NCI-H2171 treated with DMSO at 0.1 percent for 48 hours (cell line): ENCODE results near the gene TRAM2.

Source experiments
- DNase-seq: peaks from one replicate; lab custom pipeline; 2025; lab: John Stamatoyannopoulos, UW

The TRAM2 gene, protein sequence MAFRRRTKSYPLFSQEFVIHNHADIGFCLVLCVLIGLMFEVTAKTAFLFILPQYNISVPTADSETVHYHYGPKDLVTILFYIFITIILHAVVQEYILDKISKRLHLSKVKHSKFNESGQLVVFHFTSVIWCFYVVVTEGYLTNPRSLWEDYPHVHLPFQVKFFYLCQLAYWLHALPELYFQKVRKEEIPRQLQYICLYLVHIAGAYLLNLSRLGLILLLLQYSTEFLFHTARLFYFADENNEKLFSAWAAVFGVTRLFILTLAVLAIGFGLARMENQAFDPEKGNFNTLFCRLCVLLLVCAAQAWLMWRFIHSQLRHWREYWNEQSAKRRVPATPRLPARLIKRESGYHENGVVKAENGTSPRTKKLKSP

DNA sequence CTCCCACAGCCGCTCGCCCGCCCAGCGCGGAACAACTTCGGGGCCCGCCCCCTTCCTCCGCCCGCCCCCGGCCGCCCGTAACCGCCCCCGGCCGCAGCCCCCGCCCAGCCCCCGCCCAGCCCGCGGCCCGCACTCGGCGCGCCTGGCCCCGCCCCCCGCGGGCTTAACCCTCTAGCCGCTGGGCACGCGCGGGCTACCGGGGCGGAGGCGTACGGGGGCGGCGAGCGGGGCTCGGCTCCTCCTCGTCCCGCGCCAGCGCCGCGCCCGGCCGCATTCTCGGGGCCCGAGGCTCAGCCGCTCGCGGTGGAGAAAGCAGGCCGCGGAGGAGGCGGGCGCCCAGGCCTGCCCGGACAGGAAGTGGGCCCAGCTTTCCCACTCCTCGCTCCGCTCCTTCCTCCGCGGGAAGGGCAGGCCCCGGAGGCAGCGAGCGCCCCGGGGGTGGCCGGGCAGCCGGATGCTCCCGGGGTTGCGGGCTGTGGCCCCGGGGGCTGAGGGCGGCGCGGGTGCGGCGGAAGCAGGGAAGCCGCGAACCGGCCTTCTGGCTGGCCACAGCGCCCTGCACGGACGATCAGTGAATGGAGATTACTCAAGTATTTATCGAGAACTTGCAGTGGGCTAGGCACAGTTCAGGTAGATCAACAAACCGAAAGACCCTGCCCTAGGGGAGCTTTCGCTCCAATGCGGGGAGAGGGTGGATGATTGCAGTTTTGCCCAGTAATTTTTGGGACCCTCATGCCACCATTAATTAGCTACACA is at the start of gene TRAM2:
Gene TRAM2 (minus strand): TSS at position 39 of the 756 bp plus-strand sequence. CDS start 145 bp downstream, outside the sequence.
- DNase-seq: peak; percentile 70

- DNase-seq: no peak
Observed at GRCh38 chr6:52622810-52623209, 46.0 kb upstream of the TRAM2 start.

DNA sequence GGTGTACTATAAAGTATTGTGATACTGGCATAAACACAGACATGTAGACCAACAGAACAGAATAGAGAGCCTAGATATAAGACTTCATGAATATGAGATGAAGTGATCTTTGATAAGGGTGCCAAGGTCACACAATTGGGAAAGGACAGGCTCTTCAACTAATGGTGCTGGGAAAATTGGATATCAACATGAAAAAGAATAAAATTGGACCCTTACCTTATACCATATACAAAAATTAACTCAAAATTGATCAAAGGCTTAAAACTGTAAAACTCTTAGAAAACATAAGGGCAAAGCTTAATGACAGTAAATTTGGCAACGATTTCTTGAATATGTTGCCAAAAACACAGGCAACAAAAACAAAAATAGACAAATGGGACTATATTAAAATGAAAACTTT is 44.8 kb upstream of the TRAM2 start:
- no peak for DNase-seq

DNA sequence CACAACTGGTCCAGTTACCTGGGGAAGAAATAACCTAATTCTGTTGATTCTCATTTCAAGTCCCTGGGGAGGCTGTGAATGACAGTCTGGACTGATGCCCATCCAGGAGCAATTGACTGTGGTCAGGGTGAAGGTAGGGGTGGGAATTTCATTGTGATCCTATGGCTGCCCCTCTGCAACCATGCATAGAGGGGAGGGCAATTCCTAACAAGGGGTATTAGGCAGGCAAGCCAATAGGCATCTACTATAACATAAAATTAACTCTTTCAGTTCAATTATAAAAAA is 44.0 kb upstream of the TRAM2 start:
- no peak for DNase-seq

DNA sequence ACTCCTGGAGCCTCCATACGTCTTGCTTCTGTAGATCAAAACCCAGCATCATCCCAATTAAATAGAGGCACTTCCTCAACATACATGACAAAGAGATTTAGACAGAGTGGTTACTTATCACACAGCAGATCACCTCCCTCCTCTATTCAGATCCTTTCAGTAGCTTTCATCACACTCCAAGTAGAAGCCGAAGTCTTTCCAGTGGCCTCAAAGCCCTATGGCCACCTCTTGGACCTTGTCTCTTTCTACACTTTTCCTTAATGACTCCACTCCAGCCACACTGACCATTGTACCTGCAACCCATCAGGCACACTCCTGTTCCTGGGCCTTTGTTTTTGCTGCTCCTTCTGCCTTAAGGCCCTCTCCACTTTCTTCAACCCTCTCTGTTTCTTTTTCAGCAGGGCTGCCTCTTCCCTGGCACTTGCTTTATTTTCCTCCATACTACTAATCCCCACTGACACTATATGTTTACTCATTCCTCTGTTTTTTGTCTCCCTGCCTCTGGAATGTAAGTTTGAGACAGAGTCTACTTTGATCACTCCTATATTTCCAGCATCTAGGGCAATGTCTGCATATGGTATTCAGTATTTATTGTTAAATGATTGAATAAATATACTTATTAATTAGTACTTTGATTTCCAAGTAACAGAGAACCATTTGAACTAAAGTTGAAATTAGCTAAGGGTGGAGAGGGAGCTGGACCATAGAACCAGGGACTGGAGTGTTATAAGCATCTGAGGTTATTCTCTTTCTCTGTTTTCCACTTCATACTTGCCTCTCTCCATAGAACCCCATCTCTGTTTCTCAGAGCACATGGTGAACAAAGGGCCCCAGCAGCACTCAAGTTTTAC is 43.4 kb upstream of the TRAM2 start:
- no peak for DNase-seq

DNA sequence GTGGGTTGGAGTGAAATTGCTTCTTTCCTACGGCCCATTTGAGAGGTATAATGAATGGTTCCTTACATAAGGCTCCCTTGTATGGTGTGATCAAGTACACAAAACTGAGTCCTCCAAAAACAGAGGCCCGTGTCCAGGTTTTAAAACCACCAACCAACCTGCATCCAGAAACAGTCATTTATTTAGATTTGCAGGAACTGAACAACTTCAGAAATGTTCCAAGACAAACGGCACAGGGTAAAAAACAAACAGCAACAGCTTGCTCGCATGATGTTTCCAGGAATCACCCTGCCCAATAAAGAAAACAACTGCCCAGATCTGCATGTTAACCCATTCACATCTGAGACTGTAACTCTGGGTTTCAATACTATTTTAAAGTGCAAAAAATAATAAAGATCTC is 40.2 kb upstream of the TRAM2 start:
- no peak for DNase-seq

DNA sequence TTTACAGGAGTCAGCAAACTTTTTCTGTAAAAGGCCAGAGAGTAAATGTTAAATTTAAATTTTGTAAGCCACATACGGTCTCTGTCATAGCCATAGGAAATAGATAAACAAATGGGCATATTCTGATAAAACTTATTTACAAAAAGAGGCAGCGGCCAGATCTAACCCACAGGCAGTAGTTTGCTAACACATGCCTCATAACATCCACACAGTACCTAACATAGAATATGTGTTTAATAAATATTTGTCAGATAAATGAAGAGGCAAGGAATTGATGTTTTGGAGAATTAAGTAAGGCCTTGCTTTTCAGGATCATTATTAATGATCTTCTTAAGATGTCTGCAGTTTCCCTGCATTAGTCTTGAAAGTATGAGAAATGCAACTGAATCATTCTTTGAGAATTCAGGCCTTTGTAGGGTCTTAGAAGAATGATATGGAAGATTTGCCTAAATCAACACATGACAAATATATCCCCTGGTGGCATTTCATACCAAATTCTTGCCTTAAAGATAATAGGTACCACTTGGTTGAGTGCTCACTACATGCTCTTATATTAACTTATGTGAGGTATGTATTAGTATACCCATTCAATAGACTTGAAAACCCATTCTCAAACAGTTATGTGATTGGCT is 39.3 kb upstream of the TRAM2 start:
- DNase-seq: no peak

DNA sequence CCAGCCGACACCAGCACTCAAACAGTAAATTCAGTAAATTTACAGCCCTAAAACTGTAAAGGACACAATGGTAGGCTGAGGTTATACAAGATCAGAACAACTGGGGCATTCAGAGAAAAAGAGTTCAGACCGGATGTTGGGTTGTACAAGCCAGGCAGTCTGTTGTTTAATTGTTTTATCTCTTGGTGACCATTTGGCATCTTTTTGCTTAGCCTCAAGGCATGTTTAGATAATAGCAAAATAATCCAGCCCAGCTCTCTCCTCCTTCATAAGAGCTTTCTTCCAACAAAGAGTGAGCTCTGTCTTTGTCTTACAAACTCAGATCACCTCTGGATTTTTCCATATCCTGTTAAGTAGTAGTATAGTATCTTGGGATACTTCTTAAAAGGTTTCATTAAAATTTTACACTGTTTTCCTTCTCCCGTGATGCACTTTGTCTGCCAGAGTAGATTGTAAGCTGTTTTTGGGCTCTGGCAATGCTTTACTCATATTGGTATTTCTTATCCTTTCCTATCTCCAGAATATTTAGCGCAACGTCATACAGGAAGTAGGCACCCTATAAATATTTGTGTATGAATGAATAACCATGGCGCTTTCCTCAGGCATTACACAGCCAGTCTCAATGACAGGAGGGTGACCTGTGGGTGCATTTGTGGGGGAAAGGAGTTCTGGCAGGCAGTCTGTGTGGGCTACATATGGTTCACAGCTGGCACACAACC is 35.6 kb upstream of the TRAM2 start:
- no peak for DNase-seq

- DNase-seq: no peak
Observed at GRCh38 chr6:52611833-52612232, 35.0 kb upstream of the TRAM2 start.

DNA sequence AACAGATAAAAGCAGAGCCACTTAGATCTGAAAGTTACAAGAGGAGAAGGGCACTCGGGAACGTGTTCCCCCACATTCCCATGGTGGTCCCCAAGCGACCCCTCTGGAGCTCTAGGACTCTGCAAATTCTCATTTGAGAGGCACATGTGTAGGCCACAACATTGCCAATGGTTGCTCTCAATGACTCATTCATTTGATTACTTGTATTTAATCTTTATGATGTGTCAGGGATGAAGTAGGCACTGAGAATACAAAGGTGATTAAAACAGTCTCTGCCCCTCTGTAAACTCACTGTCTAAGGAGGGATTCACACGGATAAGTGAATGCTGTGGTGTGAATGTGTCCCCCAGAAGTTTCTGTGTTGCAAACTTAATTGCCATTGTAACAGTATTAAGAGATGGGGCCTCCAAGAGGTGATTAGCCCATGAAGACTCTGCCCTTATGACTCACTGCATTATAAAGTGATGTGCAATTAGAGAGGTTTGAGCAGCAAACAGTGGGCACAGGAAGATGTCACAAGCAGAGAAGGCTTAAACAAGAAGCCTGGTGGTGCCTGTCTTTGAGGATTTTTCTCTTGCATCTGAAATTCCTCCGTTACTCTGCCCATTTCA is 34.0 kb upstream of the TRAM2 start:
- no peak for DNase-seq

GRCh38 chr6:52610011-52610410 is 33.2 kb upstream of the TRAM2 start:
- no peak for DNase-seq

DNA sequence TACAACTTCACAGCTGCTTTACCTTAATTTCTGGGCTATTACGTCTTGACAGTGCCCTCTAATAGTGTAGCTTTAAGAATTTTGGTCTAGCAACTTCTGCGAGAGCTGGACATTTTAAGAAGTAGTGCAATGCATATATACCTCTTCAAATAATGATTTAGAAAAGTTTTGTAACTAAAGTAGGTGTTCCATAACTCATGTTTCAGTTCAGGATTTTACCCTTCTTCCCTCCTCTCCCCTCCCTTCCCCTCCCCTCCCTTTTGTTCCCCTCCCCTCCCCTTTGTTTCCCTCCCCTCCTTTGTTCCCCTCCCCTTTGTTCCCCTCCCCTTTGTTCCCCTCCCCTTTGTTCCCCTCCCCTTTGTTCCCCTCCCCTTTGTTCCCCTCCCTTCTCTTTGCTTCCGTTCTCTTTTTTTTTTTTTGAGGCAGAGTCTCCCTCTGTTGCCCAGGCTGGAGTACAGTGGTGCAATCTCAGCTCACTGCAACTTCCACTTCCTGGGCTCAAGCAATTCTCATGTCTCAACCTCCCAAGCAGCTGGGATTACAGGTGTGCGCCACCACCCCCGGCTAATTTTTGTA is 28.8 kb upstream of the TRAM2 start:
- DNase-seq: no peak

DNA sequence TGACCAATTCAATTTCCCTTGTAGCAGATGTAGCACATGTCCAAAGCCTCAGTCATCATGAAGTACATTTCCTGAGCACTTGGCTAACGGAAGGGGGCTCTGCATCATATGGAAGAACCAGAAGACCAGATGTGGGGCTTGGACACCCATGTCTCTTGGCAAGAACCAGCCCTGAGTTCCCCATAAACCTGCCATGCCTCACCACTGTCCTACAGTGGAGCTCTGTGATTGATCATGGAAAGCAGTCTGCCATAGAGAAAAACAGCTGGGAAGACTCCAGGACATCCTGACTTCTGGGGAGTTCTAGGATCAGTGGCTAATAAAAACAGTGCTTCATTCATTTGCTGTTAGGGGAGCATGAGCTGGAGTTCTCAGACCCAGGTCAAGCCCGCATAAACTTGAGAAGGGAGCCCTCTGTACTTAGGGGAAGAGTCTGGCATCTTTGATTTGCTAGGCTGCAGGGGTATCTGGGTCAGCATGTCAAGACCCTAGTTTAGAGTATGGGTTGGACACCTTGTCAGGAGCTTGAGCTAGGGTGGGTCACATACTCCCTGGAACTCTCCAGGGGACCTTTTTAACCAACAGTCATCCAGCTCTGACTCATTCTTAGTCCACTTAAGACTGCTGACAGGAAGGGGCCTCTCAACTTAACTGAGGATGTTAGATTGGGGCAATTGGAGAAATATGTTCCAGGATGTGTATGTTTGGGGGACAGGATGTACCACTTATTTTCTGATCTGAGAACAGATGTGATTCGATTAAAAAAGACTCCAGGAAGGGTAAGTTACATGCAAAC is 26.3 kb upstream of the TRAM2 start:
- no peak for DNase-seq

DNA sequence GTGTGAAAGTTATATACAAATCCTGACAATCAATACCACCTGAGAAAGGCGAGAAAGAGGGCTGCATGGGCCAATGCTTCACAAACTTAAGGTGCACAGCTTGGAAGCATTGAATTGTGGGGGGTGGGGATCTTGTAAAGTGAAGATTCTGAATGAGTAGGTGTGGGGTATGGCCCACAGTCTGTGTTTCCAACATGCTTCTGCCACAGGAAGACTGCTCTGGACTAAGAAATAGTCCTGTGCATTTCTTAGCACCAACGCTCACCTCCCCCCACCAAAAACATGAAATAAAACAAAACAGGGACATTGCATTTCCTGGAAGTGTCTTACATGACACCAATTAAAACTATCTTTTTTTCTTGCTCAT is 21.9 kb upstream of the TRAM2 start:
- DNase-seq: no peak

- DNase-seq: peak; percentile 42
Observed at GRCh38 chr6:52598123-52598823, 21.4 kb upstream of the TRAM2 start.

GRCh38 chr6:52597738-52598122 is 20.9 kb upstream of the TRAM2 start:
- DNase-seq: no peak

DNA sequence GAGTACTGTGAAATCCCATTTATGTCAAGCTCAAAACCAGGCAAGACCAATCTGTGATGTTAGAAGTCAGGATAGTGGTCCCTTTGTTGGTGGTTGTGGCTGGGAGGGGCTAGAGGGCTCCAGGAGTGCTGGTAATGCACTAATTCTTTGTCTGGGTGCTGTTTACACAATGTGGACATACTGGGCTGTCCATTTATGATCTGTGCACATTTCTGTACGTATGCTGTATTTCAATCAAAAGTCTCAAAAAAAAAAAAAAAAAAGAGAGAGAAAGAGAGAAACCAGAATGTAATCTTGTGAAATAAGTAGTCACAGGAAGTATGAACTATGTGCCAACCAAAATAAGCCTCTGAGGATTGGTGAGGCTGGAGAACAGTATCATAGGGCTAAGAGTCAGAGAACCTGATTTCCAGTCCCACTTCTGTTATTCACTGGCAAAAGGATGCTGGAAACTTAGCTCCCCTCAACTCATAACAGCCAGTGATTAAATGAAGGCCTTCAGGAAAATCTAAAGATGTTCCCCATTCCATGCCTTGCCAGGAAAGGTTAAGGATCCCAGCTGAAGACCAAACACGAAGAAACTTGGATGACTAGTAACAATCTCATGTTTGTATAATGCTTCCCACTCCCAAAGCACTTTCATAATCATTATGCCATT is 19.6 kb upstream of the TRAM2 start:
- DNase-seq: no peak

GRCh38 chr6:52595796-52596130 is 18.9 kb upstream of the TRAM2 start:
- peak; percentile 38 for DNase-seq
